Neutrophil (primary cell): ENCODE results near the gene C6orf89.
"Not testable (repeated sequence)": the region's sequence is repeated elsewhere in the genome, so short reads cannot be mapped to it uniquely, and the experiment has no call there.

ENCODE experiments used
- H3K27ac ChIP-seq: fragments of 200-600 bp; sonication (generic); 2 replicates; pipeline ENCODE4 v1.5.1; 2016; ENCODE audit warnings: mild to moderate bottlenecking, moderate library complexity
- H3K27me3 ChIP-seq: fragments of 200-600 bp; sonication (generic); 2 replicates; pipeline ENCODE4 v1.6.0; 2016; ENCODE audit warnings: mild to moderate bottlenecking
- H3K36me3 ChIP-seq: fragments of 200-600 bp; sonication (generic); 2 replicates; pipeline ENCODE4 v1.5.1; 2017
- H3K4me1 ChIP-seq, 2 experiments: fragments of 200-600 bp in 1 of 2; sonication (generic) in 1 of 2; 1 replicate in 1 of 2; 2 replicates in 1 of 2; pipeline versions ENCODE4 v1.5.1 to v1.6.1; 2013 to 2016; ENCODE audit warnings: low read depth in 1 of 2, low read length in 1 of 2, mild to moderate bottlenecking in 1 of 2, moderate library complexity in 1 of 2; ENCODE audit not compliant: control insufficient read depth in 1 of 2, insufficient read depth in 1 of 2
- H3K4me3 ChIP-seq, 2 experiments: fragments of 200-600 bp in 1 of 2; sonication (generic) in 1 of 2; 1 replicate in 1 of 2; 2 replicates in 1 of 2; pipeline ENCODE4 v1.5.1; 2013 to 2016; ENCODE audit warnings: low read depth in 1 of 2, low read length in 1 of 2, mild to moderate bottlenecking in 1 of 2, moderate library complexity in 1 of 2
- H3K9me3 ChIP-seq: fragments of 200-600 bp; sonication (generic); 2 replicates; pipeline ENCODE4 v1.5.1; 2016
- TF ChIP-seq, protein P1 (sequence below): fragments of 200-600 bp; sonication (generic); IDR thresholded peaks from 2 replicates; pipeline ENCODE4 v1.5.1; 2016; ENCODE audit warnings: antibody characterized with exemption

The C6orf89 gene

GRCh38 chr6:36884610-36885009, 1.1 kb upstream of the C6orf89 start:
- H3K27ac ChIP-seq = peak overlapping the region; percentile 90
- H3K36me3 ChIP-seq = no peaks in the 10 kb centered on the region
- TF ChIP-seq, protein P1, sequence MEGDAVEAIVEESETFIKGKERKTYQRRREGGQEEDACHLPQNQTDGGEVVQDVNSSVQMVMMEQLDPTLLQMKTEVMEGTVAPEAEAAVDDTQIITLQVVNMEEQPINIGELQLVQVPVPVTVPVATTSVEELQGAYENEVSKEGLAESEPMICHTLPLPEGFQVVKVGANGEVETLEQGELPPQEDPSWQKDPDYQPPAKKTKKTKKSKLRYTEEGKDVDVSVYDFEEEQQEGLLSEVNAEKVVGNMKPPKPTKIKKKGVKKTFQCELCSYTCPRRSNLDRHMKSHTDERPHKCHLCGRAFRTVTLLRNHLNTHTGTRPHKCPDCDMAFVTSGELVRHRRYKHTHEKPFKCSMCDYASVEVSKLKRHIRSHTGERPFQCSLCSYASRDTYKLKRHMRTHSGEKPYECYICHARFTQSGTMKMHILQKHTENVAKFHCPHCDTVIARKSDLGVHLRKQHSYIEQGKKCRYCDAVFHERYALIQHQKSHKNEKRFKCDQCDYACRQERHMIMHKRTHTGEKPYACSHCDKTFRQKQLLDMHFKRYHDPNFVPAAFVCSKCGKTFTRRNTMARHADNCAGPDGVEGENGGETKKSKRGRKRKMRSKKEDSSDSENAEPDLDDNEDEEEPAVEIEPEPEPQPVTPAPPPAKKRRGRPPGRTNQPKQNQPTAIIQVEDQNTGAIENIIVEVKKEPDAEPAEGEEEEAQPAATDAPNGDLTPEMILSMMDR = no peak
- peaks cover 15 to 17% of the 10 kb centered on the region in 2 experiments for H3K4me1 ChIP-seq
- H3K27me3 ChIP-seq = no peaks in the 10 kb centered on the region
- no peak overlapping the region for H3K4me3 ChIP-seq
- H3K9me3 ChIP-seq = no peaks in the 10 kb centered on the region

GRCh38 chr6:36886950-36887618, 1.3 kb downstream of the C6orf89 start:
- Histone ChIP-seq H3K4me1 (peaks cover 15 to 17% of the 10 kb centered on the region in 2 experiments), H3K36me3 (peaks cover 2% of the 10 kb centered on the region), H3K9me3 (no peaks in the 10 kb centered on the region), H3K27ac (no peak overlapping the region), H3K4me3 (peak overlapping the region; percentile 81 to 83), H3K27me3 (no peaks in the 10 kb centered on the region)
- TF ChIP-seq, protein P1 = no peak

DNA sequence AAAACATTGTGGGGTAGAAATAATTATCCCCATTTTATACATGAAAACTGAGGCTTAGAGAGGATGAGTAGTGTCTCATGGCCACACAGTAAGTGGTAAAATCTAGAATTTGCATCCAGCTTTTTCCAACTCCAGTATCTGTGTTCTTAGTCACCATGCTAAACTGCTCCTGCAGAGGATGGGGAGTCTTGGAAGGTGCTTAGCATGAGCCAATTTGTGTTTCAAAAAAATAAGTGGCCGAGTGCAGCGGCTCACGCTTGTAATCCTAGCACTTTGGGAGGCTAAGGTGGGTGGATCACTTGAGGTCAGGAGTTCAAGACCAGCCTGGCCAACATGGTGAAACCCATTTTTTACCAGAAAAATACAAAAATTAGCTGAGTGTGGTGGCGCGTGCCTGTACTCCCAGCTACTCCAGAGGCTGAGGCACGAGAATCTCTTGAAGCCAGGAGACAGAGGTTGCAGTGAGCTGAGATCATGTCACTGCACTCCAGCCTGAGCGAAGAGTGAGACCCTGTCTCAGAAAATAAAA, 2.4 kb downstream of the C6orf89 start:
- TF ChIP-seq, protein P1 = no peak
- peaks cover 15 to 17% of the 10 kb centered on the region in 2 experiments for H3K4me1 ChIP-seq
- no peaks in the 10 kb centered on the region for H3K9me3 ChIP-seq
- no peaks in the 10 kb centered on the region for H3K27me3 ChIP-seq
- H3K4me3 ChIP-seq = no peak overlapping the region
- peaks cover 8% of the 10 kb centered on the region for H3K36me3 ChIP-seq
- no peak overlapping the region for H3K27ac ChIP-seq

GRCh38 chr6:36888654-36889481, 3.1 kb downstream of the C6orf89 start:
- Histone ChIP-seq H3K4me3 (no peak overlapping the region), H3K27me3 (no peaks in the 10 kb centered on the region), H3K4me1 (peaks cover 15 to 17% of the 10 kb centered on the region in 2 experiments), H3K36me3 (peaks cover 12% of the 10 kb centered on the region), H3K27ac (no peak overlapping the region), H3K9me3 (no peaks in the 10 kb centered on the region)
- TF ChIP-seq, protein P1 = no peak

DNA sequence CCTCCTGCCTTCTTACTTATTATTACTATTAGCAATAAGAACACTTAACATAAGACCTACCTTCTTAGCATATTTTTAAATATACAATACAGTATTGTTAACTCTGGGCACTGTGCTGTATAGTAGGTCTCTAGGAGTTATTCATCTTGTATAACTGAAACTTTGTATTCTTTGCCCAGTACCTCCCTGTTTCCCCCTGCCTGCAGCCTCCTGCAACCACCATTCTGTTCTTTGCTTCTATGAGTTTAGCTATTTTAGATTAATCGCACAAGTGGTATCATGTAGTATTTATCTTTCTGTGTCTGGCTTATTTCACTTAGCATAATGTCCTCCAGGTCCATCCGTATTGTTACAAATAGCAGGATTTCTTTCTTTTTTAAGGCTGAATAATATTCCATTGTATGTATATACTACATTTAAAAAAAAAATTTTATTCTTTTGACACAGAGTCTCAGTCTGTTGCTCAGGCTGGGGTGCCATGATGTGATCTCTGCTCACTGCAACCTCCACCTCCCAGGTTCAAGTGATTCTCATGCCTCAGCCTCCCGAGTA, 4.4 kb downstream of the C6orf89 start:
- H3K4me3 ChIP-seq = no peak overlapping the region
- H3K9me3 ChIP-seq = no peaks in the 10 kb centered on the region
- TF ChIP-seq, protein P1 = no peak
- H3K36me3 ChIP-seq = peaks cover 24% of the 10 kb centered on the region
- H3K27ac ChIP-seq = no peak overlapping the region
- peaks cover 13 to 15% of the 10 kb centered on the region in 2 experiments for H3K4me1 ChIP-seq
- no peaks in the 10 kb centered on the region for H3K27me3 ChIP-seq

GRCh38 chr6:36891153-36891552, 5.4 kb downstream of the C6orf89 start:
- H3K36me3 ChIP-seq = peaks cover 34% of the 10 kb centered on the region
- not testable (repeated sequence) for H3K27me3 ChIP-seq, H3K27ac ChIP-seq, H3K4me1 ChIP-seq, H3K4me3 ChIP-seq, H3K9me3 ChIP-seq
